BLaER1 (cell line): Measurements from ENCODE around the gene RBM28.
"Not testable (repeated sequence)": the region's sequence is repeated elsewhere in the genome, so short reads cannot be mapped to it uniquely, and the experiment has no call there.

Experiments used
- H3K27ac ChIP-seq: shearing (Covaris generic); formaldehyde crosslinking; 2 replicates; pipeline ENCODE4 v1.8.1; 2022
- H3K27me3 ChIP-seq: shearing (Covaris generic); formaldehyde crosslinking; 2 replicates; pipeline ENCODE4 v1.8.1; 2022
- H3K36me3 ChIP-seq: shearing (Covaris generic); formaldehyde crosslinking; 2 replicates; pipeline ENCODE4 v1.8.1; 2022
- H3K4me1 ChIP-seq: shearing (Covaris generic); formaldehyde crosslinking; 2 replicates; pipeline ENCODE4 v1.8.1; 2022
- H3K4me2 ChIP-seq: shearing (Covaris generic); formaldehyde crosslinking; 2 replicates; pipeline ENCODE4 v1.8.1; 2022
- H3K4me3 ChIP-seq: shearing (Covaris generic); formaldehyde crosslinking; 2 replicates; pipeline ENCODE4 v1.8.1; 2022
- H3K9ac ChIP-seq: shearing (Covaris generic); formaldehyde crosslinking; 2 replicates; pipeline ENCODE4 v1.8.1; 2022
- H3K9me3 ChIP-seq: shearing (Covaris generic); formaldehyde crosslinking; 2 replicates; pipeline ENCODE4 v1.8.1; 2022
- H4K20me1 ChIP-seq: shearing (Covaris generic); formaldehyde crosslinking; 2 replicates; pipeline ENCODE4 v1.8.1; 2022
- Cebpa-rat ChIP-seq: shearing (Covaris generic); IDR thresholded peaks from 2 replicates; pipeline ENCODE4 v1.8.1; 2022

RBM28 gene

DNA sequence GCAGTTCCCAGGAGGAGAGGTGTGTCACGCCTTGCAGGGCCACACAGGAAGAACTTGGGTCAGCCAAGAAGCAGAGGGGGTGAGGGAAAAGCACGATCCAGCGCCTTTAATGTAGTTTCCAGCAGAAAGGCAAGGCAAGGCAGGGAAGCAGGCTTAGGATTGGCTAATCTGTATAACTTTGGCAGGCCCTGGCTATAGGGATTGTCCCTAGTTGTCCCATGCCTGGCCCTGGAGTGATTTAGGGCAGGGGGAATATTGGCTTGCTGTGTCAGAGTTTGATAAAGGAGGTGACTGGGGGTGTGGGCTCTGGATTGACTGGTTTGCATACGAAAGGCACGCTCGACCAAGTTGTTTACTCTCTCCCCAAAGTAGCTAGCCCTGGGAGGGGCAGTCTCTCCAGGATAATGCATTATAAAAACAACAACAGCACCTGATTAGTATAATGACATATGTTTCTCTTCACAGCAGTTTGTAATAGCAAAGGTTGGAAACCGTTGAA is 44.5 kb downstream of the RBM28 start:
- H3K9me3 ChIP-seq, result no peaks in the 10 kb centered on the region
- H4K20me1 ChIP-seq, result no peaks in the 10 kb centered on the region
- no peak overlapping the region for H3K4me3 ChIP-seq
- no peaks in the 10 kb centered on the region for H3K27me3 ChIP-seq
- no peak overlapping the region for H3K4me2 ChIP-seq
- peaks cover 11% of the 10 kb centered on the region; the same call in 1 of the 2 replicates for H3K4me1 ChIP-seq
- peaks cover 38% of the 10 kb centered on the region for H3K36me3 ChIP-seq
- no peak for TF ChIP-seq Cebpa-rat
- H3K27ac ChIP-seq, result no peak overlapping the region
- H3K9ac ChIP-seq, result no peak overlapping the region

- H3K4me1 ChIP-seq, result peaks cover 11% of the 10 kb centered on the region; the same call in 1 of the 2 replicates
- H3K9ac ChIP-seq, H3K4me3 ChIP-seq, H3K27me3 ChIP-seq, H4K20me1 ChIP-seq, H3K4me2 ChIP-seq, H3K27ac ChIP-seq, H3K9me3 ChIP-seq: not testable (repeated sequence)
- peaks cover 27% of the 10 kb centered on the region for H3K36me3 ChIP-seq
These were observed 45.7 kb downstream of the RBM28 start for GRCh38 chr7:128298004-128298403.

DNA sequence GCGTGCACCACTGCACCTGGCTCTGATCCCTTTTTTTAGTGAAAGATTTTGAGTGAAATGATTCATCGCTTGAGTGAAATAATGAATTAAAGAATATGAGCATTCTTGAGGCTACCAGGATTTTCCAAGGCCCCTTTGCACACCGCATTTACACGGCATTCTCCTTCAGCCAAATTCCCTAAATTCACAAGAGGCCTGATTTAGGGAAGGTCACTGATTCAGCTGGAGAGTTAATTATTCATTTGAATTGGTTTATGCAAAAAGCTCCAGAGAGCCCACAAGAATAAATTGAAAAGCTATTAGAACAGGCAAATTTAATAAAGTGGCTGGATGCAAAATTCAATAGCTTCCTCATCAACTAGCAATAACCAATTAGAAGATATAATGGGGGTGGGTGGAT is 56.2 kb downstream of the RBM28 start:
- Histone ChIP-seq H3K9ac (no peak overlapping the region), H3K4me1 (no peaks in the 10 kb centered on the region), H3K27me3 (no peaks in the 10 kb centered on the region), H3K9me3 (peaks cover 16% of the 10 kb centered on the region), H3K36me3 (peaks cover 23% of the 10 kb centered on the region), H3K4me2 (no peak overlapping the region), H3K4me3 (no peak overlapping the region), H3K27ac (no peak overlapping the region), H4K20me1 (no peaks in the 10 kb centered on the region)
- no peak for TF ChIP-seq Cebpa-rat

GRCh38 chr7:128284102-128284501 is 59.6 kb downstream of the RBM28 start:
- no peaks in the 10 kb centered on the region for H3K27me3 ChIP-seq
- H4K20me1 ChIP-seq, result no peaks in the 10 kb centered on the region
- H3K4me1 ChIP-seq, result no peaks in the 10 kb centered on the region
- no peak overlapping the region for H3K4me3 ChIP-seq
- no peak overlapping the region for H3K9ac ChIP-seq
- H3K9me3 ChIP-seq, result peaks cover 31% of the 10 kb centered on the region
- no peak for TF ChIP-seq Cebpa-rat
- peaks cover 16% of the 10 kb centered on the region; the same call in 1 of the 2 replicates for H3K36me3 ChIP-seq
- H3K27ac ChIP-seq, result no peak overlapping the region
- H3K4me2 ChIP-seq, result no peak overlapping the region

GRCh38 chr7:128281605-128282380 is 61.9 kb downstream of the RBM28 start:
- Histone ChIP-seq H3K36me3 (peaks cover 16% of the 10 kb centered on the region; the same call in 1 of the 2 replicates), H4K20me1 (no peaks in the 10 kb centered on the region), H3K9ac (no peak overlapping the region), H3K4me1 (no peaks in the 10 kb centered on the region), H3K27me3 (no peaks in the 10 kb centered on the region), H3K4me2 (no peak overlapping the region), H3K4me3 (no peak overlapping the region), H3K9me3 (peaks cover 37% of the 10 kb centered on the region), H3K27ac (no peak overlapping the region)
- TF ChIP-seq Cebpa-rat, result no peak

GRCh38 chr7:128280451-128280850 is 63.3 kb downstream of the RBM28 start:
- H3K27ac ChIP-seq, H3K36me3 ChIP-seq: not testable (repeated sequence)

GRCh38 chr7:128279124-128279713 is 64.5 kb downstream of the RBM28 start:
- TF ChIP-seq Cebpa-rat, result no peak
- no peaks in the 10 kb centered on the region for H3K4me1 ChIP-seq
- peaks cover 37% of the 10 kb centered on the region for H3K9me3 ChIP-seq
- no peaks in the 10 kb centered on the region for H4K20me1 ChIP-seq
- no peak overlapping the region for H3K4me2 ChIP-seq
- no peak overlapping the region for H3K4me3 ChIP-seq
- H3K27ac ChIP-seq, result no peak overlapping the region
- H3K9ac ChIP-seq, result no peak overlapping the region
- H3K36me3 ChIP-seq, result 0 out of 2 replicates have a peak, but pooled peaks cover 6% of the 10 kb centered on the region
- no peaks in the 10 kb centered on the region for H3K27me3 ChIP-seq

More at GRCh38 chr7:128280451-128280850, 63.3 kb downstream of the RBM28 start:
- H3K9ac ChIP-seq, H3K4me2 ChIP-seq, H3K27me3 ChIP-seq, H3K4me1 ChIP-seq, H3K4me3 ChIP-seq, H4K20me1 ChIP-seq: not testable (repeated sequence)
- H3K9me3 ChIP-seq, result peaks cover 37% of the 10 kb centered on the region

GRCh38 chr7:128278366-128278765 is 65.3 kb downstream of the RBM28 start:
- Histone ChIP-seq H3K36me3 (0 out of 2 replicates have a peak, but pooled peaks cover 6% of the 10 kb centered on the region), H3K9ac (no peak overlapping the region), H3K27ac (no peak overlapping the region), H3K4me2 (no peak overlapping the region), H3K9me3 (peaks cover 37% of the 10 kb centered on the region), H3K4me3 (no peak overlapping the region), H3K27me3 (no peaks in the 10 kb centered on the region), H4K20me1 (no peaks in the 10 kb centered on the region), H3K4me1 (no peaks in the 10 kb centered on the region)
- no peak for TF ChIP-seq Cebpa-rat

GRCh38 chr7:128275681-128276080 is 68.0 kb downstream of the RBM28 start:
- Histone ChIP-seq H3K9me3 (peaks cover 37% of the 10 kb centered on the region), H3K4me1 (no peaks in the 10 kb centered on the region), H3K4me3 (no peak overlapping the region), H3K27ac (no peak overlapping the region), H3K36me3 (no peaks in the 10 kb centered on the region), H4K20me1 (no peaks in the 10 kb centered on the region), H3K9ac (no peak overlapping the region), H3K27me3 (no peaks in the 10 kb centered on the region), H3K4me2 (no peak overlapping the region)
- no peak for TF ChIP-seq Cebpa-rat

DNA sequence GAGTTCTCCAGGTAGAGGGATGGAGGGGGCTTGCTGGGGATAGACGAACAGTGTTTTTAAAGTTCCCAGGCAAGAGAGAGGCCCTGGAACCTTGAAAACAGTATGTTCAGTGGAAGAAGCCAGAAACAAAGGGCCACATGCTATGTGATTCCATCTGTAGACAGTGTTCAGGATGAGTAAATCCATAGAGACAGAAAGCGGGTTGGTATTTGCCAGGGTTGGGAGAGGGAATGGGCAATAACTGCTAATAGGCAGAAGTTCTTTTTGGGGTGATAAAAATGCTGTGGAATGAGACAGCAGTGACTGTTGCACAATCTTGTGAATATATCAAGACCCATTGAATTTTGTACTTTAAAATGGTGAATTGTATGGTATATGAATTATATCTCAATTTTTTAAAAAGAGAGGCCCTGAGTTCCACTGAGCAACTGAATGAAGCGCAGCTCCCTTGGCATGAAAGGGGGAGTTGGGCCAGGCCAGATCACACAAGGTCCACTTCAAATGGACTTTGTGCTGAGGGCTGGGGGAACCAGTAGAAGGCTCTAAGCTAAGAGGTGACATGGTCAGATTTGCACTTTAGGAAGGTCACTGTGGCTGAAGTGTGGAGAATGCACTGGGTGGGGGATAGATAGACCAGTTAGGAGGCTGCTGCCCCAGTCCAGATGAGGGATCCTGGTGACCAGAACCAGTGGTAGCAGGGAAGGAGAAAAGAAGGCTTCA is 68.7 kb downstream of the RBM28 start:
- Histone ChIP-seq H3K9me3 (peaks cover 34% of the 10 kb centered on the region), H4K20me1 (no peaks in the 10 kb centered on the region), H3K4me3 (no peak overlapping the region), H3K27me3 (no peaks in the 10 kb centered on the region), H3K4me2 (no peak overlapping the region), H3K27ac (no peak overlapping the region), H3K4me1 (no peaks in the 10 kb centered on the region), H3K9ac (no peak overlapping the region), H3K36me3 (no peaks in the 10 kb centered on the region)
- no peak for TF ChIP-seq Cebpa-rat
